Fibroblast of skin of abdomen (primary cell): ENCODE measurements around the gene FTO.

Source experiments
- DNase-seq: peaks from one replicate; pipeline ENCODE4 v3.0.0-alpha.2; 2013

Gene FTO

DNA sequence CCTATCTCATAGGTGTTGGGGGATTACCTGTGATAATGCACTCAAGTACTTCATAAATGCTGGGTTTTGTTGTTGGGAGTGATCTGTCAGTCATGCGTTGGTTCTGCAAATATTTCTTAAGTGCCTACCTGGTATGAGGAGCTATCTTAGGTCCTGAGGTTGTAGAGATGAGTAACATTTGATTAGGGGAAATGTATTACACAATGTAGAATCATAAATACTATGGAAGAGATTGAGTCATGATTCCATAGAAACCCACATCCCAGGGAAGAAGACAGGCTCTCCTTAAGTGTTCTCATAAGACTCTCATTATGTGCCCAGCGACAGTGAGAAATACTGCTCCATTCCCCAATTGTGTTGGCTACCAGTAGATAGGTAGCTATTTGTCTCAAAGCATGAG, 240.1 kb downstream of the FTO start:
- DNase-seq: peak; percentile 32

DNA sequence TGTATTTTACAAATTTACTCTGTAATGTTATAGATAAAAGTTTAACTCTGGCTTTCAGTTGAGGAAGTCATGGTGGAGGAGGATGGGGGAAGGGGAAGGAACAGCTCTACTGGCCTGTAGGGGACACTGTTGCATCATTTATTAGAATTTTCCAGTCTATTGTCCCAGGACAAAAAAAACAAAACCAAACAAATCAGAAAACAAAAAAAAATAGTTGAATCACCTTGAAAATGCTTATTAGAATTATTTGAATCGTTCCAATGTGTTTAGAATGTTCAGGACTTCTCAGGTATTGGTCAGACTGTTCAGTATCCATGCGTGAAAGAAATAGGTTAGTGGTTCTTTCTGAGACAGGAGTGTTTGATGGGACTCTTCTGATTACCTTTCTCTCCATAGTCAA, 242.0 kb downstream of the FTO start:
- peak; percentile 49 for DNase-seq

DNA sequence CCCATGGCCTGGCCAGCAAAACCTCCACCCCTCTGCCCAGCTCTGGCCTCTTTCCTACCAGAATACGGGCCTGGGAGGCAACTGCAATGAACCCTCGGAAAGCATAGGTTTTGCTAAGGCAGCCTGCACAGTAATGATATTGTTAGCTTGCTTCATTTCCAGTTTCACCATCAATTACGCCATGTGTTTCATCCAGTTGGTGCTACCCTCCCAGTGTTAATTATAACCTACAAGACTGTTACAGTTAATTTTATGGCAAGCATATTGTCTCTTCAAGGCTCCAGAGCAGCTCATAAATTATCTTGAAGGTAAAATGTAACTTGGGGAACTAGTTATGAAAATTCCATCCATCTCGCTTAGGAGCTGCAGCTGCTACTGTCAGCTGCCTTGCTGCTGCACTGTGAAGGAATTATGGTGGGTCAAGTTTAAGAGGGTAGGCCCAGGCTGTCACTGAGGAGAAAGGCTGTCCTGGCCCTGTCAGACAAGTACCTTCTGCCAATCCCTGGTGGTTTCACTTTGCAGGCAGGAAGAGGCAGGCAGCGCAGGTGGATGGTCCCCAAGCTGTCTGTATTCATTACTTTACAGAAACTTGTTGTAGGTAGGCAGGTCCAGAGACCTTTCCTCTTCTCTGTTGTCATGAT, 242.9 kb downstream of the FTO start:
- no peak for DNase-seq

DNA sequence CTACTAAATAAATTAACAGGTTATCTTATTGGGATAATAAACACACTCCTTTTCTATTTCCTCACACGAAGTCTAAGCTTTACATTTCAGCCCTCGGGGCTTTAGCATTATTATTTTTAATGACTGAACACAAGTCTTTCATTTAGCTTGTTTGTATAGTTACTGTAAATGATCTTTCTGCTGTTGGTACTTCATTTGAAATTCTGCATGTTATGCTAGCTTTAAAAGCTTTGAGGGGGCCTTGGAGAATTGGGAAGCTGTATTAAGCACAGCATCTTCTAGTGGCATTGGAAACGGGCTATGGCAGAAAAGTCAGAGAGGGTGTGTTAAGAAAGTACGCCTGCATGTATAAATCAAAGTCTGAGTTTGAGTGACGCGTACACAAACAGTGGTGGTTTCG, 243.7 kb downstream of the FTO start:
- DNase-seq: no peak

DNA sequence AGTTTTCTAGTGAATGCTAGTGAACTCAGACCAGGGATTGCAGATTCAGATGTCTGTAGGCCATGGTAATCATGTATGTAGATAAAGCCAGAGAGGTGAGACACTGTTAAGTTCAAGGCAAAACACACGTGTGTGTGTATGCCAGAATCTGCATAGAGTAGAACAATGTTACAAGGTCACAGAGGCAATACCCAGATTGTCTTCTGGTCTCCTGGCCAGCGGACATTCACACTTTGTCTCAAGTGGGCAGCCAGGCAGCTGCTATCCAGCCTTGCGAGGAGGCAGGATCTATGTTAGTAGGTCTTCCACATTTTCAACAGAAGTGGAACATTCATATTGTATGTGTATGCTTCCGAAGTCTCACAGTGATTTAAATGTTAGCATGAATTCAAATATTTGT, 244.4 kb downstream of the FTO start:
- no peak for DNase-seq

DNA sequence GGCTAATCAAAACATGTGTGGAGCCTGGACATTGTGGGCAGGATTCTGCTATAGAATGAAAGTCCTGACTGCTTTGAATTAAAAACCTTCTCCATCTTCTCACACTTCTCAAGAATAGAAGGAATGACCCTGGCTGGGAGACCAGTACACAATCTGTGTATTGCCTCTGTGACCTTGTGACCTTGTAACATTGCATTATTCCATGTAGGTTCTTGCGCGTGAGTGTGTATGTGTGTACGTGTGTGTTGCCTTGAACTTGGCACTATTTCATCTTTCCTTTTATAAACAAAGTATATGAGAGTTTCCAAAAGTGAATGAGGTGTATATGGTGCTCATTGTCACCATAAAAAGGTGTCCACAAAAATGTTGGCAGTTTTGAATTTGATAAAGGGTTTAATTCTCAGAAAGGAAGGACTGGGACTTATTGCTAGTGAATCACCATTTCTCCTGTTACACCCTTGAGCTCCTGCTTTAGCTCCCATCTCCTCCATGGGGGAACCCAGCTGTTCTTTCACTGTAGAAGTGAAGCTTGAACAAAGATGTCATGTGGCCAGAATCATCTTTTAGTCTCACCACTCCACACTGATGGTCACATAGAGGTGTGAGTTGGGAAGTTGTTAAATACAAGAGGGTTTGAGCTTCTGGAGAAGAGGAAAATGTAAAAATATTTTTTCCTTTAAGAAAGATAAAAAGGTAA, 244.9 kb downstream of the FTO start:
- DNase-seq: no peak

DNA sequence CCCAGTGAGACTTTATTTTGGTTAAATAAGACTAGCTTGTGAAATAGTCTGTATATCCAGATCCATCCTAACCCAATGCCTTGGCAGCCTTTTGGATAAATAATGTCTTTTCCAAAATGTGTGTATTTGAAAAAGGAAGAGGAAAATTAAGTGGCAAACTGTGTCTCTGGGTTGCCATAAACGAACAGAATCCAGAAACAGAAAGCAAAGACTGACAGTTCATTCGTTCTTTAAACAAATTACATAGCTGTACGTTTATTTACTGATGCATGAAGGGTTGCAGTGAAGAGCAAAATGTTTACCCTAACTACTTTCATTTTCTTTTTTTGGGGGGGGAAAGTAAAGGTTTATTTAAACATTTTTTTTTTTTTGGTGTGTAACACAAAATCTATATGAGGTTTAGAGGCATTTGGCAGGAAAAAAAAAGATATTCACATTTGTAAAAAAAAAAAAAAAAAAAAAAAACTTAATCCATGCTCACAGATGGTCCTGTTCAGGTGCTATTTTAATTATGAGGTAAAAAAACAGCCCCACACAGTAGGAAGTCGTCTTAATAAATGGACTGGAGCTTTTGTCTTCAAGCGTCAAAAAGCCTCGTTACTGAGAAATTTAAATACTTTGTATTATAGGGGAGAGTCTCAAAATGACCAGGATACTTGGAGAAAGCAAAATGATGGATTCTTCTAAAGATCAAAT, 245.9 kb downstream of the FTO start:
- no peak for DNase-seq

DNA sequence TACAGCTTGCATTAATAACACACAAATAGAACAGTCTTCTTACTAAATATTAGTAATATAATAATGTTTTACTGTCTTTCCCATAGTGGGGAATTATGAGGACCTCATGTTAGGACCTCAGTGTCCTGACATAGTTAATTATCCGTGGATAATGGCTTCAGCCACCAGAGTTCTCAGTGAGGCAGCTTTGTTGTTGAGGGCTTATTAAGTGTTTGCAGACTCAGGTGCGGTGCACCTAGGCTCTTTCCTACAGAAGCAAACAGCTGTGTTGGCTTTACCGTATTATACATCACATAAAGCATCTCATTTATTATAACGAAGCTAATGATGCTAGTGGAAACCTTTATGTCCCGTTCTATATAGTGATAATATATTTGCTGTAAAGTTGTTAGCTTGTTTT, 246.7 kb downstream of the FTO start:
- no peak for DNase-seq

DNA sequence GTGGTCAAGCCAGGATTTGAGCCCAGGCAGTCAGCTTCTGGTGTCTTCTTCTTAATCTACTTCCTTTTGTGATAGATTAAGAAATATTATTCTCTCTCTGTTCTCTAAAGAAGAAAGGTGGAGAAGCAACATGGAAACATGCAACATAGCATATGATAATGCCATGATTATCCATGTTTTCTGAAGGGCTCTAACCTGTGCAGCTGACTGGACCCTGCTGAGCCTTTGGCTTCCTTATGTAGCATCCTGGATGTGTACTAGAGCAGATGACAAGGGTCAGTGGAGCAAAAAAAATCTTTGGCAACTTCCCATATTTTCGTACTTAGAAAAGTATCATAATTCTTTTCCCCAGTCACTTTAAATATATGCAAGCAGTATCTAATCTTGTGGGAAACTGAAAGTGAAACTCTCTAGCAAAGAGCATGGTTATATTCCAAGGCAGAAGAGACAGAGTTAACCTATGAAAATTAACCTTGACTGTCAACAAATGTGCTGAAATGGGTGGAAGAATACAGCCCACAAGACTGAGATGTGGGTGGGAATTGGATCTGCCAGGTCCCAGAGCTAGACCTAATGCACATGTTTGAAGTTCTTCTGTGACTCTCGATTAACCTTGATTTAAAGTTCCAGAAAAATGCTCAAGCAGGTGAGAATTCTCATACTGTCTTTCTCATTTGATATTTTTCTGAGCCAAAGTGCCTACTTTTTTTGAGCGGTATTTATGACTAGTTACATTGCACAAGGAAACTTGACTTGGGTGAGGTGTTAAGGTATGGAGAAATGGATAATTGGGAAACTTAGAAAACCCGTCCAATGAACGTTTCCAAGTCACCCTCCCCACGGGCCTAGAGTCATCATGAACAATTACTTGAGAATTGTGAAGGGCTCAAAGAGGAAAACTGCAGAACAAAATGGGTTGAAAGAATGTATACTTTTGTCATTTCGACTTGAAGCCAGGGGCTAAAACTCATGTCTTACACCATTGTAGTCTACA, 248.6 kb downstream of the FTO start:
- no peak for DNase-seq

DNA sequence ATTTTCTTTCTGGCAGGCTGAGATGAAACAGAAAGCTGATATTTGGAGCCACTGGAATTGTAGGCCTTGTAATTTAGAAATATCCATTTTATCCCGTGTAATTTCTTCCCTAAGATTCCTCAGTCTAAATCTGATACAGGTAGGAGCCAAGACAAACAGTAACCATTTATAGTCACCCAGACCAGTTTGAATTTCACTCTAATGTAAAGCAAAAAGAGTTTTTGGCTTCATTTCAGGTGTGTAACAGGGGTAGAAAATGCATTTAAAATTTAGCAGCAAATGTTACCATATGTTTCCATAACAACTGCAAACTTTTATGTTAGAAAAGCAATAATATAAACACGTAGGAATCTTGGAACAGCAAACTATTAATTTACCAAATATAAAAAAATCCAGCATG, 249.4 kb downstream of the FTO start:
- no peak for DNase-seq

DNA sequence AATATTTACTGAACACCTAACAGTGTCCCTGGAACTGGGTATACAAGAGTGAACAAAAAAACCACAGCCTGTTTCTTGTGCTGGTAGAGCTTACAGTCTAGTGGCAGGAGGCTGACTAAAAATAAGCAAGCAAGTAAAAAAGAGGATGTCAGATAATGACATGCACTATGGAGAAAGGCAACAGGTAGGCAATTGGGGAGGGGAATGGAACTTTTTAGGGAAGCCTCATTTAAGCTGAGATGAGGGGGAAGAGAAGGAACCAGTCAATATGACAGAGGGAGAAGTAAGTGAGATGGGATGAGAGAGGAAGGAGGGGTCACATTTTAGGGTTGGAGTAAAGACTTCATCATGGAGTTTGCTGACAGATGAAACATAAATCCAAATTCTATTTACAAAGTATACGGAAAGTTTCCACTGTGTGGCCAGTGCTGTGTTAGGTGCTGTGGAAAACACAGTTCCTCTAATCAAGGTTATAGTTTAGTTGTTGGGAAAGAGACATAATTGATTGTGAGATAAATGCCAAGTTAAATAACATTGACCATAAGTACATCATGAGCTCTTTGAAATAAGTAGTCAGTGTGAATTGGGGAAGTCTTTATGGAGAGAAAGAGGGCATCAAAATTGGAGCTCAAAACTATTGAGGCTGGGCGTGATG, 251.4 kb downstream of the FTO start:
- no peak for DNase-seq

DNA sequence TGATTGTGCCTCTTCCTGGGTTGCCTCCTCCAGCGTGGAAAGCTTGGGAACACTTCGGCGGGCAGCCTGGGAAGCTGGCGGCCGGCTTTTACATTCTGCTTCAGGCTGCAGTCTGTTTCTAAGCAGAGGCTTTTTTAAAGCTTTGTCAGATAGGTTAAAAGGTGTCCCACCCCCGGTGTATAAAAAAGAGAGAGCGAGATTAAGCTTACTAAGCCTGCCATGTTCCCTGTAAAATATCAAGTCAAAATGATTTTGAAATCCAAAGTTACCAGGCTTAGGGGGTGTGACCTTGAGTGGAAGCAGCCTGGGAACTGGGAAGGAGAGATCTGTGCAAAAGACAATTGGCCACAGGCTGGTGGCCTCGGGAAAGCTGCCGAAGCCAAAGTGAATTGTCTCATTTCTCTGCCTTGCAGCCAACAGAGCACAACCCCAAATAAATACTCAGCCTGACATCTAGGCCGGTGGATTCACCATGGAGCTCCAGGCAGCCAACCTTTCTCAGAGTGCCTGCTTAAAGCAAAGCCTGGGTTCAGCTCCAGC, 254.5 kb downstream of the FTO start:
- DNase-seq: no peak

DNA sequence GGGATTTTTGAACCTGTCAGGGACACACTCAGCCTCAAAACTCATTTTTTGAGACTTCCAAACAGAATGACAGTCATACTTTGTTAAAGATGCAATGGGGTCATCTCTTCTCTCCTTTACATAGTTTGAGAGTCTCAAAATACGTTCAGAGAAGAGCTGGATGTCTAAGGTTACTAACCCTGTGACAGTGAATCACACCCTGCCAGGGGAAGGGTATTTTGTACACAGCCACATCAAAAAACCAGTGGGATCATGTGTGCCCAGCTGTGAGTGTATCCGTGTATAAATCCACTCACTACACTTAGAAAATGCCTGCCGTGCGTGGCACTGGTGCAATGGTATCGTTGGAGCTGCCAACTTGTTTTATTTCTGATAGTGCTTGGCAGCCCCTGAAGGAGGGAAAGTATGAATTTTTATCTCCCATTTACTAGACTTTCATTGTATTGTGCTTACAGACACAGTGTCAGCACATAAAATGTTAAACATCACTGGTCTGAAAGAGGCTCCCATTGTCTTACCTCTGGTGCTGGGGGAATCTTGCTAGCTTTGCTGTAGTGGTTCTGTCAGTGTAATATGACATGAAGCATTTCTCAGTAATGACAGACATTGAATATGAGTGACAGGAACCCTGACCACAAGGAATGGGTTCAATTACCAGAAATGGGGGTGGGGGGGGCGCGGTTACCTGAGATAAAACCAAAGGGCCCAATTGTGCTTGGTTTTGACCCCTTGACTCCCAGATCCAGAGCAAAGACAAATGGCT, 256.3 kb downstream of the FTO start:
- DNase-seq: no peak

DNA sequence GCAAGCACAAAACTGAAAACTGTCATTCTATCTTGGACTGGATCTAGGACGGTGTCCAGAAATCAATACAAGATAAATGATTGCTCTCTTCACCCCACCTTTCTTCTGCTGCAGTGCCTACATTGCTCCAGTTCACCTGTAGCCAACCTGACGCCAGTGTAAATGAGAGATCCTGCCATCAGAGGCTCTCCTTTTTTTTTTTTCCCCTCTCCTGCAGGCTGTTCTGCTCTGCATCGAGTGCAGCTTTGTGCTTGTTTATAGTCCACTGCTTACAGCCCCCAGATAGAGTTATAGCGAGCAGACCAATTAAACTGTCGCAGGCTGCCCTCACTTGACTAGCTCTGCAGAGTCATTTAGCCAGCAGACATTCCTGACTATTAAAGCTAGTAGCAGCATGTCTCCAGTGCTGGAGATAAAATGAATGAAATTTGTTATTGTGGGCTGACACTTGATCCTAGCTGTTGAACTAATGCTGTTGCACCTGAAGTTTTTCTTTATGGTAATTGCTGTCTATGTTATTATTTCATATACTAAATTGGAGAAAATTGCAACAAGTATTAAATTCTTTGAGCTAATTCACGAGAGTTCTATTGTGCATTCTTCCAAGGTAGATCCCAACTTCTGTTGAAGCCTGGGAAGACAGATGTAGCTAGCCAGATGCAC, 257.1 kb downstream of the FTO start:
- no peak for DNase-seq

DNA sequence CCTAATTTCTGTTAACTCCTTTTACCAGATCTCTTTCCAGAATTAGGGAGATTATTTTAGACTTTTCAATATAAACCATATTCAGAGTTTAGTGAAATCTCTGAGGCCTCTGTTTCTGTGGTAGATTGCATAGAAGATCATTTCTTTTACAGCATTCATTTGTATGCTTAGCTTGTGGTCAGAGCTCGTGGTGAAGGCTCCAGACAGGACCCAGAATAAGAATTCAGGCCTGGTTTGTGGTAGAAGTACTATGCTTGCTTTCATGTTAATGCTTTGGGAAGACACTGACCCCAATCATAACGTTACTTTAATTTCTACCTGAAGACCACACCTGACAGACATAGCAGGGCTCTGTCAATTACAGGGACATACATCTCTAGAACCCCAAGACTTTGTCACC, 258.1 kb downstream of the FTO start:
- DNase-seq: no peak

DNA sequence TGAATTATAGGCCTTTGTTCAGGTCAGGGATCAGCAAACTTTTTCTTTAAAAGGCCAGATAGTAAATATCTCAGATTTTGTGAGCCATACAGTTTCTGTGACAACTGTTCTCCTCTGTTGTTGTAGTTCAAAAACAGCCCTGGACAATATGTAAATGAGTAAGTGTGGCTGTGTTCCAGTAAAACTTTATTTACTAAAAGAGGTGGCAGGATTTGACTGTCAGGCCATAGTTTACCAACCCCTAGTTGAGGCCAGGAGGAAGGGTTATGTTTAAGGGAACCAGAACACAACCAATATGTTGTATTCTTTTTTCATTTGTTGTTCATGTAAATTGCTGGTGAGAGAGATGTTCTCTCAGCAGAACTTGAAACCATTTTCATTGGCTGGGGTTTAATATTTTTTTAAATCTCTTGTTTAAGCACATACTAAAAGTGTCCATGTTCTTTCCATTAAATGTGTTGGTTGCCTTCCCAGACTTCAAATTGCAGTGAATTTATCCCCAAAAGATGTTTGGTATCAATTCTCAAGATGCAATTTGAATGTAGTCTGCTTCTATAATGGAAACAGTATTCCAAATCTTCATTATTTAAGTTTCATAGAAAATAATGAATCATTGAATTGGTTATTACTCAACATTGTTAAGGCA, 260.3 kb downstream of the FTO start:
- DNase-seq: no peak

DNA sequence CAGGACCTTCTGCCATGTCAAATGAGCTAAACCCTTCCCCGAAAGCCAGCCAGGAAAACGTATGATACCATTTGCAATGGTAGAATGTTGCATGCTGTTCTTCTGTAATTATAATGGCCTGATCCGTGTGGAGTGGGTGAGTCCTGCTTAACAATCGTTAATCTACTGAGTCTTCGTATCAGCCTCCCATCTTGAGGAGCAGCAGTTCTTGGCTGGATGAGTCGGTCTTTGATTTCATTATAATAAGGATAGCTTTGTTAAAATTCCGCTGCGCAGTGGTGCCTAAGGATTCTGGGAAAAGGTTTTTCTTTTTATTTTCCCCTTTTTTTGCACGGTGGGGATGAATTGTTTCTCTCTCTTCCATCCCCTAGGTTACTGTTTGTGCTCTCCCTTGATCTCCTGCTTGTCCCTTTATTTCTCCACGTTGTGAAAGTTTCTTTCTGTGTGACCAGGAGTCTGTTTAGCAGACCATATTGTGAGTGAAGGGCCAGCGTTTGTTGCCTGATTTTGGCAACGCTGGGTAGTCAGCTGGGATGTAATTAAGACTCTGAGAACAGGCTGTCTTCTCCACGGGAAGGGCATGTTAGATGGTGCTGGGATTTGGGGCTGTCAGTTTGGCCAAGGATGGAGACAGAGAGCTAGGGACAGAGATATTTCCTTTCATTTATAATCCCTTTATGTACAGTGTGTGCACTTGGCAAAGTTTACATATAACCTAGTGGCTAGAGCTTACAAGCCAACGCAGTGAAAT, 263.0 kb downstream of the FTO start:
- no peak for DNase-seq

DNA sequence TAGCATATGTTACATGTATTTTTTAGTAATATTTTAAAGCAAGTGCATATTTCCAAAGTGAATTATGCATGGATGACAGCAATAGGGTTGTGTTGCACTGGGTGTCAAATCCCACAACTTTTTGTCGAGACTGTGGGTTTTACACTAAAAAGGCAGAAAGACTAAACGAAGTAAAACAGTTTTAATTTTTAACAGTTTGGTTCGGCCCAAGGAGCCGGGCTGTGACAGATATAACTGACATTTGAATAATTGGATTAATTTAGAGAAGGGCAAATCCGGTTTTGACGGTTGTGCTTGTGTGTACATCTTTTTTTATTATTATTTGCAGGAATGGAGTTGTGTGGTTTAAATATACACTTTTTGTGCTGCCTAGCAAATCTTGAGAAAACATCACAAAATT, 263.6 kb downstream of the FTO start:
- DNase-seq: no peak

DNA sequence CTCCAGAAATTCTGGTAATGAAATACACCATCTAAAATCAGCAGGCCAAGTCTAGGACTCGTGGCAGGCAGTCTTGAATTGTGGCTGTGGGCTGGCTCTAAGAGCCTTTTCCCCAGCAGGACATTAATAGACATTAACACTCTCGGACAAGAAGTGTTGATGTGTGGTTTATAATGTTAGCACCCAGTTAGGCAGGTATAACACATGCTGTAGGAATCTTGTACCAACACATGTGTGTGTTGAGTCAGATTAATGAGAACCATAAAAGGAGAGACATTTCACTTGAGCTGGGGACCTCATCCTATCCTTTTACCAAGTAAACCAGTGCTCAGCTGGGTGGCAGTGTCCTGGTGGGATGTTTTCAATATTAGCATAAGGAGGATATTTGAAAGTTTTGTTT, 264.5 kb downstream of the FTO start:
- peak; percentile 61 for DNase-seq
